ENCODE measurements around the gene OR2V1. TPM values are rescaled to one million over a fixed set of nuclear protein-coding genes. Genes with fewer than 3 reads are reported as not detected.
A peak's percentile ranks its signal among the peaks of the same experiment; 100 is the strongest.
"Not testable (repeated sequence)": the region's sequence is repeated elsewhere in the genome, so short reads cannot be mapped to it uniquely, and the experiment has no call there.

Gene OR2V1
- total RNA-seq, 1 experiment from 2014 or later = not detected

GRCh38 chr5:181126841-181127240, 4.1 kb downstream of the OR2V1 start:
- Histone ChIP-seq H3K4me3 (ENCODE audit: insufficient read depth, low read depth, low read length) (no peak overlapping the region), H3K27me3 (ENCODE audit: control insufficient read depth, insufficient read depth, low read length) (no peaks in the 10 kb centered on the region), H3K36me3 (replicated peaks; ENCODE audit: control insufficient read depth, insufficient read depth, low read length) (no peaks in the 10 kb centered on the region)
- no peak for DNase-seq

DNA sequence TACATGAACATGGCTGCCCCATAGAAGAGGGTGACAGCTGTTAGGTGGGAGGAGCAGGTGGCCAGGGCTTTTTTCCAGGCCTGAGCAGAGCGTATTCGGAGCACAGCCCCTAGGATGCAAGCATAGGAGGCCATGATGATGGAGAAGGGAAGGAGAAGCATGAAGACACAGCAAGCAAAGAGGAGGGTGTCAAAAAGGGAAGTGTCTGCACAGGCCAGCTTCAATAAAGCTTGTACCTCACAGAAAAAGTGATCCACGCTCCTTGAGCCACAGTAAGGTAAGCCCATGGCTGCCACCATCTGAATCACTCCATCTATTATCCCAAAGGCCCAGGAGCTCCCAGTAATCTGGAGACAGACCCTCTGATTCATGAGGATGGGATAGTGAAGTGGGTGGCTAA, 6.4 kb downstream of the OR2V1 start:
- Histone ChIP-seq H3K4me3 (ENCODE audit: insufficient read depth, low read depth, low read length) (no peak overlapping the region), H3K27me3 (ENCODE audit: control insufficient read depth, insufficient read depth, low read length) (no peaks in the 10 kb centered on the region), H3K36me3 (replicated peaks; ENCODE audit: control insufficient read depth, insufficient read depth, low read length) (no peaks in the 10 kb centered on the region)
- DNase-seq = no peak

DNA sequence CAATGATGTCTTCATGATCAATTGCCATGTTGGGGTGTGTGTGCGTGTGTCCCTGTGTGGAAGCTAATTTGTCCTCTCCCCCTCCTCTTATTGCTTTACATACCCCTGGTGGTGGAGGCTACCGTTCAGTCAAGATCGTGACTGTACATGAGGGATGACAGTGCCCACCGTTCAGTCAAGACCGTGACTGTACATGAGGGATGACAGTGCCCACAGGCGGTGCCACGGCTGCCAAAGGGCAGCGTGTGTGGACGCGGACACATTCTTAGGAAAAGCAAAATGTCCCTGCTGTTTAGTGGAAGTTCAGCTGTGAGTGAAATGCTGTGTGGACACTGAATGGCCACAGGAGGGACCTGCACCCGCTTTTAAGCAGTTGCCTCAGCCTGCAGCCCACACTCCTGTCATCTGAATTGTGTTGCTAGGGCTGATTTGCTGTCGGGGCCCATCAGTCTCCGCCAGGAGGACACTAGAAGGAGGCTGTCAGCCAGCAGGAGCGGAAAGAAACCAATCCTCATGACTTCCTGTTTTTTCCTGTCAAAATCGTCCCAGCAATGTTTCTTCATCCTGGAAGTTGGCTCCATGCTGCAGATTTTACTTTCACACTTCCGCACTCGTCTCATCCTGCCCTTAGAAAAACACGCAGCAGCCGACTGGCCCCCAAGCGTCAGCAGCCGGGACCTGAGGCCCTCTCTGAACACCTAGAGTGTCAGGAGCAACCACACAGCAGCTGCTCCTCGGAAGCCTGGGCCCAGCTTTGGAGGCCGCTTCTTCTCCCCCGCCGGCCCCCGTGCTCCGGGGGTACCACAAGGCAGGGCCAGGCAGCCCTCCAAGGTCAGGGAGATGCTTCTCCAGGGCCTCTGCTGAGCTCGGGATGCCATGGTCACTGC, 9.1 kb downstream of the OR2V1 start:
- H3K36me3 ChIP-seq (replicated peaks; ENCODE audit: control insufficient read depth, insufficient read depth, low read length) = no peaks in the 10 kb centered on the region
- H3K27me3 ChIP-seq (ENCODE audit: control insufficient read depth, insufficient read depth, low read length) = no peaks in the 10 kb centered on the region; the same call in 1 of the 2 replicates
- DNase-seq = peak; percentile 74
- H3K4me3 ChIP-seq (ENCODE audit: insufficient read depth, low read depth, low read length) = no peak overlapping the region

GRCh38 chr5:181120761-181121160, 10.2 kb downstream of the OR2V1 start:
- Histone ChIP-seq H3K27me3 (ENCODE audit: control insufficient read depth, insufficient read depth, low read length) (peaks cover 5% of the 10 kb centered on the region; the same call in 1 of the 2 replicates), H3K36me3 (replicated peaks; ENCODE audit: control insufficient read depth, insufficient read depth, low read length) (no peaks in the 10 kb centered on the region), H3K4me3 (ENCODE audit: insufficient read depth, low read depth, low read length) (no peak overlapping the region)
- DNase-seq = no peak

- Histone ChIP-seq H3K27me3 (ENCODE audit: control insufficient read depth, insufficient read depth, low read length) (peaks cover 10% of the 10 kb centered on the region; the same call in 1 of the 2 replicates), H3K4me3 (ENCODE audit: insufficient read depth, low read depth, low read length) (no peak overlapping the region), H3K36me3 (replicated peaks; ENCODE audit: control insufficient read depth, insufficient read depth, low read length) (no peaks in the 10 kb centered on the region)
- DNase-seq = no peak
Measured at GRCh38 chr5:181120306-181120705, 10.7 kb downstream of the OR2V1 start.

DNA sequence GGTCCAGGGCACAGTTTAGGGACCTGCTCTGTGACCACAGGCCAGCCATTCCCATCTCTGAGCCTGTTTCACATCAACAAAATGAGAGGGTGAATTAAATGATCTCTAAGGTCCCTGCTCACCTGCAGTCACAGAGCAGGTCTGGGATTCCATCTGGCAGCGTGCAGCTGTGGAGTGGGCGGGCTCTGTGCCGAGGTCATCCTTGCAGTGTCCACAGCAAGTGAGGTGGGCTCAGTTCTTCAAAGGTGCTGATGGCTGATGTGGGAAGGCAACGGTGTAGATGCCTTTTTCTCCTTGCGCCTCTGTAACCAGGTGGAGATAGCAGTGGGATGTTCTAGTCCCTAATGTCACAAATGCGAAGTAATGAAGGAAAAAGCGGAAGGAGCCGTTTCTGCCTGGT, 11.9 kb downstream of the OR2V1 start:
- H3K4me3 ChIP-seq (ENCODE audit: insufficient read depth, low read depth, low read length) = no peak overlapping the region
- peaks cover 22% of the 10 kb centered on the region for H3K27me3 ChIP-seq (ENCODE audit: control insufficient read depth, insufficient read depth, low read length)
- no peak for DNase-seq
- H3K36me3 ChIP-seq (replicated peaks; ENCODE audit: control insufficient read depth, insufficient read depth, low read length) = no peaks in the 10 kb centered on the region

DNA sequence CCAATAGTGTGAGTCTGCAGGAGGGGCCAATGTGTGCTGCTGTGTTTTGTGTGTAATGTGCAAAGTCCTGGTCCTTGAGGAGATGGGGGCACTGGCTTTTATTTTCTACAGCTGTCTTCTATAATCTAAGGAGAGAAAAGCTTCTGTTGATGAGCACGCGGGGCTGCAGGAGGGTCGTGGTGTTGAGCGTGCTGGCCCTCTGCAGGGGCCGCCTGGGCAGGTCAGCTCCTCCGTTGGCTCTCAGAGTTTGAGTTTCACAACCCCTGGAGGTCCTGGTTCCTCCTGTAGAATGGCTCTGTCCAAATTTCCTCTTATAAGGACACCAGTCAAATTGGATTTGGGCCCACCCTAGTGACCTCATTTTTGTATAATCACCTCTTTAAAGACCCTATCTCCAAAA, 12.6 kb downstream of the OR2V1 start:
- no peak for DNase-seq
- H3K4me3 ChIP-seq (ENCODE audit: insufficient read depth, low read depth, low read length) = no peak overlapping the region
- peaks cover 24% of the 10 kb centered on the region for H3K27me3 ChIP-seq (ENCODE audit: control insufficient read depth, insufficient read depth, low read length)
- no peaks in the 10 kb centered on the region for H3K36me3 ChIP-seq (replicated peaks; ENCODE audit: control insufficient read depth, insufficient read depth, low read length)

GRCh38 chr5:181114844-181115778, 15.9 kb downstream of the OR2V1 start:
- no peaks in the 10 kb centered on the region for H3K36me3 ChIP-seq (replicated peaks; ENCODE audit: control insufficient read depth, insufficient read depth, low read length)
- DNase-seq = peak; percentile 74
- peaks cover 24% of the 10 kb centered on the region for H3K27me3 ChIP-seq (ENCODE audit: control insufficient read depth, insufficient read depth, low read length)
- H3K4me3 ChIP-seq (ENCODE audit: insufficient read depth, low read depth, low read length) = peak overlapping the region; percentile 24; the same call in 1 of the 2 replicates

GRCh38 chr5:181114284-181114843, 16.6 kb downstream of the OR2V1 start:
- Histone ChIP-seq H3K4me3 (ENCODE audit: insufficient read depth, low read depth, low read length) (peak overlapping the region; percentile 24; the same call in 1 of the 2 replicates), H3K27me3 (ENCODE audit: control insufficient read depth, insufficient read depth, low read length) (peaks cover 24% of the 10 kb centered on the region)

DNA sequence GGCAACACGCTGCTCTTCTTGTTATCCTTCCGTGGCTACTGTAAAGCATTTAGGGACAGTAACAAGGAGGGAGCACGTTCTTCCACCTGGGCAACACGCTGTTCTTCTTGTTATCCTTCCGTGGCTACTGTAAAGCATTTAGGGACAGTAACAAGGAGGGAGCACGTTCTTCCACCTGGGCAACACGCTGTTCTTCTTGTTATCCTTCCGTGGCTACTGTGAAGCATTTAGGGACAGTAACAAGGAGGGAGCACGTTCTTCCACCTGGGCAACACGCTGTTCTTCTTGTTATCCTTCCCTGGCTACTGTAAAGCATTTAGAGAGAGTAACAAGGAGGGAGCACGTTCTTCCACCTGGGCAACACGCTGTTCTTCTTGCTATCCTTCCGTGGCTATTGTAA, 17.4 kb downstream of the OR2V1 start:
- H3K27me3 ChIP-seq (ENCODE audit: control insufficient read depth, insufficient read depth, low read length) = peaks cover 24% of the 10 kb centered on the region

More at GRCh38 chr5:181114284-181114843, 16.6 kb downstream of the OR2V1 start:
- peak; percentile 65 for DNase-seq
- no peaks in the 10 kb centered on the region for H3K36me3 ChIP-seq (replicated peaks; ENCODE audit: control insufficient read depth, insufficient read depth, low read length)

GRCh38 chr5:181112476-181112875, 18.5 kb downstream of the OR2V1 start:
- no peaks in the 10 kb centered on the region for H3K36me3 ChIP-seq (replicated peaks; ENCODE audit: control insufficient read depth, insufficient read depth, low read length)
- H3K4me3 ChIP-seq (ENCODE audit: insufficient read depth, low read depth, low read length) = no peak overlapping the region
- no peak for DNase-seq
- peaks cover 24% of the 10 kb centered on the region for H3K27me3 ChIP-seq (ENCODE audit: control insufficient read depth, insufficient read depth, low read length)

More for the DNA sequence above, 17.4 kb downstream of the OR2V1 start:
- not testable (repeated sequence) for H3K4me3 ChIP-seq (ENCODE audit: insufficient read depth, low read depth, low read length); DNase-seq; H3K36me3 ChIP-seq (replicated peaks; ENCODE audit: control insufficient read depth, insufficient read depth, low read length)

DNA sequence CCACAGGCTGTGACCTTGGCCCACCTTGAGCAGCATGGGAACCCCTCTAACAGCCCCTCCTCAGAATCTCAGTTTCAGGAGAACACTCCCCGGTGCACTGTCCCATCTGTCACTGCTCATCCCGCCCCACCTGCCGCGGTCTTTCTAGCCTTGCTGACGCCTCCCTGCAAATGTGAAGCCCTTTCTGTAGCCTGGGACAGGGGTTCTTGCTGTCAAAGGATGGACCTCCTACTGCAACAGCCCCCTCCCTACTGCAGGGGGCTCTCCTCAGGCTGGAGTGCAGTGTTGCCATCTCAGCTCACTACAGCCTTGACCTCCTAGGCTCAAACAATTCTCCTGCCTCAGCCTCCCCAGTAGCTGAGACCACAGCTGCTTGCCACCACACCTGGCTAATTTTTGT, 20.0 kb downstream of the OR2V1 start:
- peak; percentile 54 for DNase-seq
- peaks cover 21% of the 10 kb centered on the region for H3K27me3 ChIP-seq (ENCODE audit: control insufficient read depth, insufficient read depth, low read length)
- no peaks in the 10 kb centered on the region for H3K36me3 ChIP-seq (replicated peaks; ENCODE audit: control insufficient read depth, insufficient read depth, low read length)
- H3K4me3 ChIP-seq (ENCODE audit: insufficient read depth, low read depth, low read length) = no peak overlapping the region

DNA sequence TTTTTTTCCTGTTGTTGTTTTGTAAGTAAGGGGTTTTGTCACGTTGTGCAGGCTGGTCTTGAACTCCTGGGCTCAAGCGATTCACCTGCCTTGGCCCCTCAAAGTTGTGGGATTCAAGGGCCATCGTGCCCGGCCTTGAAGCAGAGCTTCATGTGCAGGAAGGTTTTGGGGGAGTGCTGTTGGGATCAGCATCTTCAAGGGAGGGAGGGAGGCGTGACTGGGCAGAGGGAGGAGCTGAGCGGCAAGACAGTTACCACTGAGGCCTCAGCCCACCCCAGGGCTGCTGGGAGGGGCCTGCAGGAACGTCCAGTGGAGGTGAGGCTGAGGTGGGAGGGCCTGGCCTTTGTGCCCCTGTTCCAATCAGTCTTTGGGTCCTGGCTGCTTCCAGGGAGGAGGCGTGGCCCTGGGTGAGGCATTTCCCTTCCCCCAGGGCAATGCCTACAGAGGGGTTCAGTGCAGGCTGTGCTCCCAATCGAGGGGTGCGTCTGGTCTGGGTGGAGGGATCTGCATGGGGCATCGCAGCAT, 21.4 kb downstream of the OR2V1 start:
- peaks cover 15% of the 10 kb centered on the region for H3K27me3 ChIP-seq (ENCODE audit: control insufficient read depth, insufficient read depth, low read length)
- H3K4me3 ChIP-seq (ENCODE audit: insufficient read depth, low read depth, low read length) = no peak overlapping the region
- DNase-seq = peak; percentile 80
- H3K36me3 ChIP-seq (replicated peaks; ENCODE audit: control insufficient read depth, insufficient read depth, low read length) = no peaks in the 10 kb centered on the region

GRCh38 chr5:181108578-181109165, 22.3 kb downstream of the OR2V1 start:
- Histone ChIP-seq H3K4me3 (ENCODE audit: insufficient read depth, low read depth, low read length) (no peak overlapping the region), H3K27me3 (ENCODE audit: control insufficient read depth, insufficient read depth, low read length) (peaks cover 15% of the 10 kb centered on the region), H3K36me3 (replicated peaks; ENCODE audit: control insufficient read depth, insufficient read depth, low read length) (no peaks in the 10 kb centered on the region)
- no peak for DNase-seq
